HUDEP-2 (cell line): Measurements from ENCODE around the gene JAK3.
"Not testable (repeated sequence)": the region's sequence is repeated elsewhere in the genome, so short reads cannot be mapped to it uniquely, and the experiment has no call there.

Source experiments
- DNase-seq, 76 experiments: peaks; one replicate each; lab custom pipeline; 2025; ENCODE audit not compliant: unreplicated experiment in 76 of 76; lab: John Stamatoyannopoulos, UW

JAK3 gene

GRCh38 chr19:17811103-17811502 lies 36.7 kb downstream of the JAK3 start:
- no peak for DNase-seq

DNA sequence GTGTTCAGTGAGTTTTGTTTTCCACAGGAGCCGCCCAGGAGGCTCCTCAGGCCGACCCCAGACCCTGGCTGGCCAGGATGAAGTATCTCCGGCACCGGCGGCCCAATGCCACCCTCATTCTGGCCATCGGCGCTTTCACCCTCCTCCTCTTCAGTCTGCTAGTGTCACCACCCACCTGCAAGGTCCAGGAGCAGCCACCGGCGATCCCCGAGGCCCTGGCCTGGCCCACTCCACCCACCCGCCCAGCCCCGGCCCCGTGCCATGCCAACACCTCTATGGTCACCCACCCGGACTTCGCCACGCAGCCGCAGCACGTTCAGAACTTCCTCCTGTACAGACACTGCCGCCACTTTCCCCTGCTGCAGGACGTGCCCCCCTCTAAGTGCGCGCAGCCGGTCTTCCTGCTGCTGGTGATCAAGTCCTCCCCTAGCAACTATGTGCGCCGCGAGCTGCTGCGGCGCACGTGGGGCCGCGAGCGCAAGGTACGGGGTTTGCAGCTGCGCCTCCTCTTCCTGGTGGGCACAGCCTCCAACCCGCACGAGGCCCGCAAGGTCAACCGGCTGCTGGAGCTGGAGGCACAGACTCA lies 40.0 kb downstream of the JAK3 start:
- DNase-seq: no peak

- DNase-seq: peak in 1 of 76 experiments; percentile 16
These were observed 40.8 kb downstream of the JAK3 start for GRCh38 chr19:17806945-17807344.

GRCh38 chr19:17805427-17805826 lies 42.4 kb downstream of the JAK3 start:
- no peak for DNase-seq

DNA sequence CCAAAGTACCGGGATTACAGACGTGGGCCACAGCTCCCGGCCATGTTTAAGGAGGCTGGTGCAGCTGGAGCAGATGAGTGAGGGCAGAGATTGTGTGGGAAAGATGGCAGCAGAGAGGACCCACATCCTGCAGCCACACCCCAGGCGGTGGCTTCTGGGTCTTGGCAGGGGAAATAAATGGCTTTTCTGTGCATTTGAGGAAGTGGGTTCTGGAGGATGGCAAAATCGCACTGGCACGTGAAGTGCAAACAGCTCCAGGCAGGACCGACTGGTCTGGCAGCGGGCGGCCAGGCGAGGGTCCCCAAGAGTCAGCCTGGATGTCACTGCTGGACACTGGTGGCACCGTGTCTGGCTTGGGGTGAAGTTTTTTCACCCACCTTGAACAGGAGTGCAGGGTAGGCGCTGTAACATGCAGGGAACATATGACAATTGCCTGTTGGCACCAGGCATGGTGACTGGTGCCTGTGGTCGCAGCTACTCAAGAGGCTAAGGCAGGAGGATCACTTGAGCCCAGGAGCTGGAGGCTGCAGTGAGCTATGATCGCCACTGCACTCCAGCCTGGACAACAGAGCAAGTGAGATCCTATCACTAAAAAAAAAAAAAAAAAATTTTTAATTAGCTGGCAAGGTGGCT lies 44.4 kb downstream of the JAK3 start:
- peak in 1 of 76 experiments; percentile 12 for DNase-seq

DNA sequence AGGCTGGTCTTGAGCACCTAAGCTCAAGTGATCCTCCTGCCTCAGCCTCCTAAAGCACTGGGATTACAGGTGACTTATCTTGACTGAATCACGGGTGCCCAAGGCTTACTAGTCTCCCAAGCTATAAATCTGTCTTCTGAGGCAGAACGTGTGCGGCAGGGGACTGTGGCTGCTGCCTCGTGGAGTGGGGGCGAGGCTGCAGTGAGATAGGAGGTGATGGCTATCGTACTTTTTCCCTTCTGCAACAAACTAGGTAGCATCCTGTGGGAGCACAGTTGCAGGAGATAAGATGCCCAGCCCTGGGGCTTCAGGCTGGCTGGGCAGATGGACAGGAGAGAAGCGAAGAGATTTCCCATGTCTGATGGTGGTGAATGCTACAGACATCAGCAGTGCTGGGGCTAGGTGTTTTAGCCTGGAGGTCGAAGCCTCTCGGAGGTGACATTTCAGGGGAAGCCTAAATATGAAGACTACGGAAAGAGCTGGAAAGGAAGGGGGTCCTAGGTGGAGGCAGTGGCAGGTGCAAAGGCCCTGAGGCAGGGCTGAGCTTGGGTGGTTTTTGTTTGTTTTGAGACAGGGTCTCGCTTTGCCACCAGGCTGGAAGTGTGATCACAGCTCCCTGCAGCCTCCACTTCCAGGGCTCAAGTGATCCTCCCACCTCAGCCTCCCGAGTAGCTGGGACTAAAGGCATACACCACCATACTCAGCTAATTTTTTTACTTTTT lies 45.5 kb downstream of the JAK3 start:
- no peak for DNase-seq

DNA sequence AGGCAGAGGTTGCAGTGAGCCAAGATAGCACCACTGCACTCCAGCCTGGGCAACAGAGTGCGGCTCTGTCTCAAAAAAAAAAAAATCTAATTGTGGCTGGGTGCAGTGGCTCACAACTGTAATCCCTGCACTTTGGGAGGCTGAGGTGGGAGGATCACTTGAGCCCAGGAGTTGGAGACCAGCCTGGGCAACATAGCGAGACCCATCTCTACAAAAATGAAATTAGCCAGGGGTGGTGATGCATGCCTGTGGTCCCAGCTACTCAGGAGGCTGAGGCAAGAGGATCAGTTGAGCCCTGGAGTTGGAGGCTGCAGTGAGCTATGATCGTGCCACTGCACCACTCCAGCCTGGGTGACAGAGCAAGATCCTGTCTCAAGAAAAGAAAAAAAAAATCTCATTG lies 49.2 kb downstream of the JAK3 start:
- DNase-seq: not testable (repeated sequence)

DNA sequence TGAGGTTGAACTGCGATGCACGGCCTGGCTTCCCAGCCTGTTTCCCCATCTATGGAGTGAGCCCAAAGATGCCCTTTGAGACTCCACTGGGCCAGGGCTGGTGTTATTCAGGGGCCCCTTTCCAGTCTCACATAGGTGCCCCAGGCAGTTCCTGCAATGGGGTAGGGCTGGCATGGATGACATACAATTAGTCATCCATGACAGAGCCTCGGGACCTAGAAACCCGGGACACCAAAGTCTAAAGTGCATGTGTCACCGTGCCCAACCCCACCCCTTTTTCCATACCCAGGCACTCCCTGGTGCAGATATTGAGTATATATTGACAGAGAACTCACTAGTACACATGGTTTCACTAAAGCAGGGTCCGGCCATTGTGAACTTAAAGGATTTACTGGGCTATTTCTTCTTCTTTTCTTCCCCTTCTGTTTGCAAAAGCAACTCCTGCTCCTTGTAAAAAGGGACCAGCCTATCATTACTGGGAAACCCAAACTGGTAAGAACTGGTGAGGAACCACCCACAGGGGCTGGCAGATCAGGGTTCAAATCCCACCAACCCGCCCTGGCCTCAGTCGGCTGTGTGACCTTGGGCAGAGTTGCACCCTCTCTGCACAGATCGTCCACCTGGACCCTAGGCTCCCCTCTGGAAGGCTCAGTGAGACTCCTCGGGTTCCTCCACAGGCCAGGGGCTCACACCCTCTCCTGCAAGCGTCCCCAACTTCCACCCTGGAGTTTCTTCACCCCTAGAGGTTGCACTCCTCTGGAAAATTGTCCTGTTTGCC lies 50.2 kb downstream of the JAK3 start:
- peak in 43 of 76 experiments; percentile 15 to 72 (median 37) for DNase-seq

DNA sequence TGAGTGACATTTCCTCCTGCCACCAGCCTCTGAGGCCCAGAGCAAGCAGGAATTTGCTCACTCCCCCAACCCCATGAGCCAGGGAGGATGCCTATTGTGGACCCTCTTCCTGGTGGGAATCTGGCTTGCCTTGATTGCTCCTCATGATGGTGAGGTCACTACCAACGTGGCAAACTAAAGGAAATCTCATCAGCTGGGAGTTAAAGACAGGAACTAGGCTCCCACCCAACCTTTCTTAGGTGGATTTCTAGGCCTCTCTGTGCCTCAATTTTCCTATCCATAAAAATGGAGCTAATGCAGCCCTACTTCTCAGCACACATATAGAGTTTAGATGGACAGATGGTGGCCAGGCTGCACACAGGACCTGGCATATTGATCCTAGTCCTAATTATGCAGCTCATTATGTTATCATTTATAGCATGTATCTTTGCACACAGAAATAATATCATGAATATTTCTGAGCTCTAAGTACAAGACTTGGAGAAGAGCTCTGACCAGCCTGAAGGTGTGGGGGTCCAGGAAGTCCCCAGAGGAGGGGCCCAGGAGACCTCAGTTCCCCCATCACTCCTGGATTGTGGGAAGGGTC lies 50.9 kb downstream of the JAK3 start:
- DNase-seq: no peak

DNA sequence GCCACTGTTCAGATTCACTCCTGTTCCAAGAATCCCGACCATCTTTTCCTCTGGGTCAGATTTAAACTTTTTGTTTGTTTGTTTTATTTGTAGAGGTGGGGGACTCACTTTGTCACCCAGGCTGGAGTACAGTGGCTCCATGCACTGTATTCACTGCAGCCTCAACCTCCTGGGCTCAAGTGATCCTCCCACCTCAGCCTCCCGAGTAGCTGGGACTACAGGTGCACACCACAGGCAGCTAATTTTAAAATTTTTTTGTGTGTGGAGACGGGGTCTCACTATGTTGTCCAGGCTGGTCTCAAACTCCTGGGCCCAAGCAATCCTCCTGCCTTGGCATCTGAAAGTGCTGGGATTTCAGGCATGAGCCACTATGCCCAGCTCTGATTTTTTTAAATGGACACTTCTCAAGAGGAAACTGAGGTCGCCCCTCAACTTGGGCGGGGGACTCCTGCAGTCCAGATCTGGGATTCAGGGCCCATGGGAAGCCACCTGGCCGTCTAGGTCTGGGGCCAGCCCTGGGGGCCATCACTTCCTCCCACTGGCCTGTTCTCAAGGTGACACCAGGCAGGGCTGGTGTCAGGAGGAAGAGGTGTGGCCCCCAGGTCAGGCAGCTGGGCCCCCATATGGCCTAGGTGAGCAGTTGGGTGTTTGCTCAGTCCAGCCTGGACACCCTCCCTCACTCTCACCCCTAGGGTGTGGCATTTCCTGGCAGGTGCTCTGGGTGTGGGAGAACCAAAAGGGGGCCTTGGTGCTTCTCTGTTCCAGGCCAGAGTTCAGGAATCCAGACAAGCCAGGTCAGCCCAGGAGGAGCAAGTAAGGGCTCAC lies 51.6 kb downstream of the JAK3 start:
- DNase-seq: no peak

DNA sequence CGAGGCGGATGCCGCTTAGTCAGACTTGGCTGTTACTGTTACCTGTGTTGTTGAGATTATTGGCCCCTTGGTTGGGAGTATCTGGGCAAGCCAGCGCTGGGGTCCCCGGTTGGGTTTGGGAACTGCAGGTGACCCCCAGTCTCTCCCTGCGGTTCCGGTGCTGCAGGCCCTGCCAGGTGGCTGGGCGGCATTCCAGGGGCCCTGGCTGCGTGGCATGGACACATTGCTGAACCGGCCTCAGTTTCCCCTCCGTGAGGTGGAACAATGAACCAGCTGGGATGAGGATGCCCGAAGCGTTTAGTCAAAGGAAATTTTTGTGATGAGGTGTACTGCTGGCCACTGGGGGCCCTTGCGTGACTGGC lies 52.3 kb downstream of the JAK3 start:
- DNase-seq: no peak

GRCh38 chr19:17794731-17795494 lies 52.9 kb downstream of the JAK3 start, which contains the start of gene B3GNT3:
TSS of gene B3GNT3 (plus strand) at chr19:17795138. CDS start at chr19:17807808, 12,670 bp downstream.
- DNase-seq: peak in 48 of 76 experiments; percentile 10 to 63 (median 36)

GRCh38 chr19:17794412-17794730 lies 53.4 kb downstream of the JAK3 start:
- no peak for DNase-seq

- no peak for DNase-seq
These were observed 57.6 kb downstream of the JAK3 start for GRCh38 chr19:17790059-17790780.

- DNase-seq: no peak
These were observed 59.1 kb downstream of the JAK3 start for GRCh38 chr19:17788632-17789031.

GRCh38 chr19:17787274-17787913 lies 60.4 kb downstream of the JAK3 start:
- DNase-seq: no peak

DNA sequence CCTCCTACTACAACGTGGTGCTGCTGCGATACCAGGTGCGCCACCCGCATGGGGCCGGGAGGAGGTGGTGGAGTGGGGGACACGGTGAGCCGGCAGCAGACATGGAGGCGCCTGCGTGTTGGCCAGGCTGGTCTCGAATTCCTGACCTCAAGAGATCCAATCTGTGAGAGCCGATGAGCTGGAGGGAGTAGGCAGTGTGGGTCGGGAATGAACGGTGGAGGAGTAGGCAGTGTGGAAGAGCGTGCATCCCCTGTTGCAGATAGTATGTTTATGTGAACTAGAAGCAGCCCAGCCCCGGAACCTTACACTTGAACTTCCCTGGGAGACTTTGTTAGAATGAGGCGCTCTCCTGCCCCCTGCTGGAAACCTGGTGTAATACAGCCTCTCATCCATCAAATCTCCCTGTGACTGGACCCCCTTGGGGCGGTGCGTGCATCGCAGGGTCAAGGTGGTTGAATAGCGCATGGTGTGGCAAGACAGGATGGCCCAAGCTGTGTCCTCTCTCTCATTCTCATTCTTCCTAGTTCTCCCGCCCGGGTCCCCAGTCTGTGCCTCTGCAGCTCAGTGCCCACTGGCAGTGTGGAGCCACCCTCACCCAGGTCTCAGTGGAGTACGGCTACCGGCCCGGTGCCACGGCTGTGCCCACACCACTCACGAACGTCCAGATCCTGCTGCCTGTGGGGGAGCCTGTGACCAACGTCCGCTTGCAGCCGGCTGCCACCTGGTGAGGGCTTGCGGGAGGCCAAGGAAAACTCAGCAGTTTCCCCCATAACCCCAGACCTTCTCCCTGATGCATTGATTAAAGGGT lies 63.4 kb downstream of the JAK3 start:
- peak in 55 of 76 experiments; percentile 2 to 76 (median 58) for DNase-seq
